Measurements from ENCODE around the gene ADAM30.

Gene ADAM30

DNA sequence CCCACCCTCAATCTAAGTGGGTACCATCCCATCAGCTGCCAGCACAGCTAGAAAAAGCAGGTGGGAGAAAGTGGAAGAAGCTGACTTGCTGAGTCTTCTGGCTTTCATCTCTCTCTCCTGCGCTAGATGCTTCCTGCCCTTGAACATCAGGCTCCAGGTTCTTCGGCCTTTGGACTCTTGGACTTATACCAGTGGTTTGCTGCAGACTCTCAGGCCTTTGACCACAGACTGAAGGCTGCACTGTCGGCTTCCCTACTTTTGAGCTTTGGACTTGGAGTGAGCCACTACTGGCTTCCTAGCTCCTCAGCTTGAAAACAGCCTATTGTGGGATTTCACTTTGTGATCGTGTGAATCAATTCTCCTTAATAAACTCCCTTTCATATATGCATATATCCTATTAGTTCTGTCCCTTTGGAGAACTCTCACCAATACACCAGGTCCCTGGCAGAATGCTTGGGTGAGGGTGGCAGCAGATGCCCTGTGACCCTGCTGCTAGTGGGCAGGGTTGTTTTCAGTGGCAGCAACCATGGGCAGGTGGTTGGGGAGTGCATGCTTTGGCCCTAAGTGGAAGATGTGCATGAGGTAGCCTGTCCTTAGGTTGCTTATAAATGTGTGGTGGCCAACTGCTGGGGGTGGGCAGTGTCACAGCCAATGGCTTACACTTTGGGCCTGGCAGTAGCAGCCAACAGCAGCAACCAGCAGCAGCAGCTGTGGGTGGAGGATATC, 10.8 kb upstream of the ADAM30 start:
- DNase-seq: no peak

DNA sequence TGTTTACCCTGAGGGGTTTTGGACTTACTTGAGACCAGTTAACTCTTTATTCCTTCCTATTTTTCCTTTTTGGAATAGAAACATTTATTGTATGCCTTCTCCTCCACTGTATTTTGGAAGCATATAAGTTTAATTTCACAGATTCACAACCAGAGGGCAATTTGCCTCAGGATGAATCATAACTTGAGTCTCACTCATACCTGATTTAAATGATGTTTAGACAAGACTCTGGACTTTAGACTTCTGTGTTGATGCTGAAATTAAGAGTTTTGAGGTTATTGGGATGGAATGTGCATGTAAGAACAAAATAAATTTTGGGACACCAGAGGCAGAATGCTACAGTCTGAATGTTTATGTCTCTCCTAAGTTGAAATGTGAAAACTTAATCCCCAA, 7.1 kb upstream of the ADAM30 start:
- no peak for DNase-seq

DNA sequence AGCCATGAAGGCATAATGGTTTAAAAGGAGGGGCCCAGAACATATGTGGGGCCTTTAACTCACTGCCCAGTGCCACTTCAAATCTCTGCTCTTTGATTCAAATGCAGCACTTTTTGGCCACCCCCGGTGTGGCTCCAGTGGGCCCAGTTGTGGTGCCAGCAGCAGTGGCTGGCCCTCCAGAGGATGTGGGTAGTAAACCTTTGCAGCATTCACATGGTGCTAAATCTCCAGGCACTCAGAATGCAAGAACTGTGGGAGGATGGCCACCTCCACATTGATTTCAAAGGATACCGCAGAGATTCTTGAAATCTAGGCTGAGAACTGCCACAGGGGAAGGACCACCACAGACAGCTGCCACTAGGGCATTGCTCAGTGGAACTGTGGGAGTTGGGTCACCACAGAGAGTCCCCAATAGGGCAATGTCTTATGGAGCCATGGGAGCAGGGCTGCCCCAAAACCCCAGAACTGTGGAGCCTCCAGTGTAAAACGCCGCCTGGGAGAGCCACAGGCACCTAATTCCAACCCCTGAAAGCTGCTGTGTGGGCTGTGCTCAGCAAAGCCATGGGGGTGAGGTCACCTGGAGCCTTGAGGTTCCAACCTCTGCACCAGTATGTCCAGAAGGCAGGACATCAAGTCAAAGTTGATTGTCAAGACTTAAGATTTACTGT, 6.6 kb upstream of the ADAM30 start:
- no peak for DNase-seq

DNA sequence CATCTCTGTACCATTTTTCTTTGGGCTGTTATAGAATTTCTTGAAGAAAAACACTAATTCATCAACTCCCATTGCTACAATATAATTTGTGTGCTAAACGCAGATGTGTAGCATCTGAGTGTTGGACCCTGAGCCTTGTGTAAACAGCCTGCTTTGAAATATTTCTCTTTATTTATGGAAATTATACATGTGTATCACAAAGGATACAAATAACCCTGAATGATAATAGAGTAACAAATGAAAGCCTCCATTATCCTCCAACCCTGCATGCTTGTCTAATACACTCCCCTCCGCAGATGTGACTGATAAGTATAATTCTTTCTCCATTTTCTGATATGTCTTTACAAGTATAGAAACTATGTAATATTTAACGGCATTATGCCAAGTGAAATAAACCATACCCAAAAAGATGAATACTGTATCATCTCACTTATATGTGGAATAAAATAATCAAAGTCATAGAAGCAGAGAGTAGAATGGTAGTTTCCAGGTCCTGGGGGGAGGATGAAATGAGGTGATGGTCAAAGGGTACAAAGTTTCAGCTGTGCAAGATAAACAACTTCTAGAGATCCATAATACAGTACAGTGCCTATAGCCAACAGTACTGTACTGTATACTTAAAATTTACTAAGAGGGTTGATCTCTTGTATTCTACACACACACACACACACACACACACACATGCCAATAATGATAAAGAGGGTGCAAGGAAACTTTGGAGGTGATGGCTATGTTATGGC, 2.8 kb upstream of the ADAM30 start:
- DNase-seq: no peak

DNA sequence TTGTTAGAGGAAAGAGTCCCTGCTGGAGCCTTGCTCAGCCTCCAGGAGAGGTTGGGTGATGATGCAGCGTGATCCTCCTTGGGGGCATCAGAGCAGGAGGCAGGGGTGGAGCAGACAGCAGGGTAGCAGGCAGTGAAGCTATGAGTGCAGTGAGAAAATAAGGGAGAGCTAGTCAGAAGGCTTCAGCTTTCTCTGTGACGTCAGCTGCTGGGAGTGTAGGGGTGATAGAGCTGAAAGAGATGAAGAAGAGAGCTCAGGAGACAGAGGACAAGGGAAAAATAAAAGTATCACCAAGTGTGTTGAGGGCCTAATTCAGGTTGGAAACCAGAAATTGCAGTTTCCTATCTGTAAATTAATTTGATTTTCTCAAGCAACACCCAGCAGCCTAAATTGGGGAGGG, 2.2 kb upstream of the ADAM30 start:
- no peak for DNase-seq

DNA sequence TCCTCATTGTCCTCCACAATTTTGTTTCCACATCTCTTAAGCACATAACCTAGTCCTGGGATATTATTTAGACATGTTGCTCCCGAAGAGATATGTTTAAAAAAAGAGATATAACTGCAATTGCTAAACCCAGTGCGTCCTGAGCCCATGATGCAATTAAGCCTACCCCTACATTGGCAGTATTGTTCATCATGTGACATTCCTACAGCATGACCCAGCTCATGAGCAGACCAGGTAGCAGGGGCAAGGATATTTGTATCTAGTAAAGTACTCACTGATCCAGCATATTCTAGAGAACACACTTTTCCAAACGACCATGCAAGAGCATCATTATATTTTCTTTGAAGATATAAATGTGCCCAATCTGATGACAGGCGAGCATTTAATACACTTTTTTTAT, 1.2 kb downstream of the ADAM30 start:
- DNase-seq: no peak

DNA sequence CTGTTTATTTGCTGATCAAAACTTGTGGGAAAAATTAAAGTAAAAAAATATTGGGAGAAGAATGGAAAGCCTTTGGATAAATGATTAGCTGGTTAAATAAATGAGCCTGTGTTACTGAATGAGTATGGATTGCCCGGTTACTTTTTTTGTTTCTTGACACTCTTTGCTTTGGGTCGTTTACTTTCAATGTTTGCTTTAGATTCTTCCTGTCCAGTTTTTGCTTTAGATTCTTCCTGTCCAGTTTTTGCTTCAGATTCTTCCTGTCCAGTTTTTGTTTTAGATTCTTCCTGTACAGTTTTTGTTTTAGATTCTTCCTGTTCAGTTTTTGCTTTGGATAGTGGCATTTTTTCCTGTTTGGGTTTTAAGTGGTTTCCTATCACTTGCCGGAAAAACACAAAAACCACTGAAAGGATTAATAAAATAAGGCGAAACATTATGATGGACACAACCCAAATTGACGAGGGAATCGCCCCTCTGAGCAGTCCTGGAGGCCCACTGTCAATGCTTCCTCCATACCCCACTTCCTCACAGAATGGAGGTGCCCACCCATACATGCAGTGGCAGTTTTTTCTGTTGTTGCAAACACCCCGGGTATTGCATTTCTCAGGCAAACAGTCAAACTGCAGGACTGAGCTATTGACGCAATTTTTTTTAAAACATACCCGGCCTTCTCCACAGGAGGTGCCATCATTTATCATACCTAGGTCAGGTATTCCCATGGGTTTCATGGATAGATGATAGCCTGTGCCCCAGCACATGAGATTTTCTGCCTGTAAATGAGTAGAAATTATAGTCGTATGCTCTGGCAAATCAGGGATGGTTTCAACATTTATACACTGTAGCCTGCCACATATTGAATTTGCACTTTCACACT, 2.3 kb downstream of the ADAM30 start:
- DNase-seq: no peak

DNA sequence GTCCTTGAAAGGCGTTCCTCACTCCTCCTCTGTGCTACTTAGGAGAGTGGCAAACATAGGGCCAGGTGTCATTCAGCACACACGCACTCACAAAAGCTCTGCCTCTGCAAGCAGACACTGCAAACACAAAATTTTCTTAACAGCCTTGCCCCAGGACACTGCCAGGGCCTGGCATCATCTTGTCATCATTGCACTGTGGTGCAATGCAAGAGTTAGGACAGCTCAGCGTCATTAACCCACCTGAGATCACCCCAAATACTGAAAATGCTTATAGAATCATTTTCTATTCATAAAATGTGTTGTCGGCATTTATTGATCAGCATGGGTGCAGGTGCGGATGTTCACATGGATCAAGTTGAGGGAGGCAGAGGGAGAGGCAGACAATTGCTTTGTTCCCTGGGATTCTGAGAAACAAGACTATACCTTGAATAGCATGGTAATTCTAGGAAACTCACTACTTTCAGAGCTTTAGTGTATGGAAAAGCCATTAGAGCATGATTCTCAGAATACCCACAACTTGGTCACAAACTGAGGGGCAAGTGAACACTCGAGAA, 3.0 kb downstream of the ADAM30 start:
- no peak for DNase-seq

DNA sequence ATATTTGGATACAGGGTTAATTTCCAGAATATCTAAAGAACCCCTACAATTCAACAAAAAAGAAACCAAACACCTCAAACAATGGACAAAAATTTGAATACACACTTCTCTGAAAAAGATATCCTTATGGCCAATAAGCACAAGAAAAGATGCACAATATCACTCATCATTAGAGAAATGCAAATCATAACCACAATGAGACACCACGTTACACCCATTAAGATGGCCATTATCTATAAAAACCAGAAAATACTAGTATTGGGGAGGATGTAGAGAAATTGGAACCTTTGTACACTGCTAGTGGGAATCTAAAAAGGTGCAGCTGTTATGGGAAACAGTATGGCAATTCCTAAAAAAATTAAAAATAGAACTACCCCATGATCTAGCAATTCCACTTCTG, 4.9 kb downstream of the ADAM30 start:
- no peak for DNase-seq

DNA sequence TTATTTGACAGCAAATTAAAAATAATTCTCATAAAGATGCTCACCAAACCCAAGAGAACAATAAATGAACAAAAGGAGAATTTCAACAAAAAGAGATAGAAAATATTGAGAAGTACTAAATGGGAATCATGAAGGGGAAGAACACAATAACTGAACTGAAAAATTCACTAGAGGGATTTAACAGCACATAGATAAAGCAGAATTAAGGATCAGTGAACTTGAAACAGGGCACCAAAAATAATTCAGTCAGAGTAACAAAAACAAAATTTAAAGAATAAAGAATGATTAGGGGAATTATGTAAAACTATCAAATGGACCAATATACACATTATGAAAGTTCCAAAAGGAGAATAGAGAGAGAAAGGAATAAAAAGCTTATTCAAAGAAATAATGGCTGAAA, 7.8 kb downstream of the ADAM30 start:
- no peak for DNase-seq

DNA sequence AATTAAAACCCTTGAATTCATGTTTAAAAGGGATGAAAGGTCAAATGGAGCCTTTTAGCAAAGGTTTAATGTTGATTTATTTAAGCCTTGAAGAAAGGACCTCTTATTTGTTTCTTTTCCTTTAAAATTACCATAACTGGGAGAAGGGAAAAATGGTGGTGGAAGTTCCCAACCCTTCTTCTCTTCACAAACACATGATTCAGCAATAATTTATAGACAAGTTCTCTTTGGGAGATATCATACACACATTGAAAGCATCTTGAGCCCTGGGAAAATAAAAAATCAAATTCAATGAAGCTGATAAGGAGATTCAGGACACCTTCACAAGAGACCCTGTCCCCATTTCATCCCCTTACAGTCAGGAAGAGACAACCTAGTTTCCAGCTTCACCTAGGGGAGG, 8.9 kb downstream of the ADAM30 start:
- no peak for DNase-seq

DNA sequence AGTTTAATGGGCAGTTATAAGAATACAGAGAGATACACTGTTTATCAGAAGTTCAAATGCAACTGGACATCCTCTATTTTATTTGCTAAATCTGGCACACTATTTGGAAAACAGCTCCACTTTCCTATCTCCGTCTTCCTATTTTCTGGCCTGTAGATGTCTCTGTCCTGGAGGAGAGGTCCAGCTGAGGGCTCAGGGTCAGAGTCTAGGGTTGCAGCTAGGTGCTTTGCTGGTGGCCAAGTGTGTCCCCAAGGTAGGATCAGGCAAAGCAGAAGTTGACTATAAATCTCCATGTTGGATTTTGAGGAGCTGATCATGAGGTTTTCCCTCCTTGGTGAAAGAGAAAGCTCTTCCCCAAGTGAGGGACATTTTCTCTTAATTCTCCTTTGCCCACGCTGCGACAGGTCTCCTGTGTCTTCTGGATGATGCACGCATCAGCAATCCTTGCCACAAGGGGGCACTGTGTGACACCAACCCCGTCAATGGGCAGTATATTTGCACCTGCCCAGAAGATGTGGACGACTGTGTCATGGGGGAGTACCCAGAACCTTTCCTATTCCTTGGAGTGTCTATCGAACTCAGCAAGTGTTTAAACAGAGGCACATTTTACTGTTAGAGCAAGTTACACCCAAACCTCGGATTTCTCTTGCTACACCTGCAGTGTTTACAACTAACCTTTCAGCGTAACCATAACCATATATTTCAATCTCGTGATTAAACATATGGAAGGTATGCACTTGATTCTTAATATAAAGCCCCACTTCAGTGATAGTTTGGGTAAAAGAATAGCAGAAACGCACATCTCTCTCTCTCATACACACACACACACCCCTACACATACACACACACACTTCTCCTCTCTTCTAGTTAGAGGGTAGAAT, 10.2 kb downstream of the ADAM30 start:
- peak; percentile 58 for DNase-seq

DNA sequence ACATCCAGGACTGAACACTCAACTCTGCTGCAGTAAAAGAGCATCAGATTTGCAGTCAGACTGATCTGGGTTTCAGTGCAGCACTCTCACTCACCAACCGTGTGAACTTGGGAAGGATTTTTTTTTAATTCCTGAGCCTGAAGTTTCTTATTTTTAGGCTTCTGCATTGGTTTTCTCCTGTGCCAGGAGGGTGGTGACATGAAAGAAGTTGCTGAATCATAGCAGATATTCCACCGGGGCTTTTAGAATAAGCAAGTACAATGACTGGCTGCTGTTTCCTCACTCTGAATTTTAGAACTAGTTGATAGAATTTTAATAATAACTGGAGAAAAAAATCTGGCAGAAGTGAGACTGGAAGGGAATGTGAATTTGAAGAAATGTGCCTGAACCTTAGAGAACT, 11.6 kb downstream of the ADAM30 start:
- DNase-seq: no peak

DNA sequence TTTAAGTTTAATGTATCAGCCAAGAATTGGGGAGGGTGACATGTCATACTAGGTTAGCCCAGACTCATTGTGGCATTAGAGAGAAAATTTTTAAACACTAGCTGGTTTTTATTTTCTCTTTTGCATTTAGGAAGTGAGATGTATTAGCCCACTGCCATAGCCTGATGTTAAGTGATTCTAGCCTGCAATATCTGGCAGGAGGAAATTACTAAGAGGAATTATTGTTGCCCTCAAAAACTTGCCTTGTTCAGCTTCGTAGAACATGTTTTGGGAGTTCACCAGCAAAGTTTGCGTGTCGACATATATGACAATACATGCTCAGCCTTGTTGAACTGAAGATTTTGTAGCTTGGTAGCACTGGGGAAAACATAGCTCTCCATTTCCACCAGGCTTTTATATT, 12.5 kb downstream of the ADAM30 start:
- DNase-seq: no peak

DNA sequence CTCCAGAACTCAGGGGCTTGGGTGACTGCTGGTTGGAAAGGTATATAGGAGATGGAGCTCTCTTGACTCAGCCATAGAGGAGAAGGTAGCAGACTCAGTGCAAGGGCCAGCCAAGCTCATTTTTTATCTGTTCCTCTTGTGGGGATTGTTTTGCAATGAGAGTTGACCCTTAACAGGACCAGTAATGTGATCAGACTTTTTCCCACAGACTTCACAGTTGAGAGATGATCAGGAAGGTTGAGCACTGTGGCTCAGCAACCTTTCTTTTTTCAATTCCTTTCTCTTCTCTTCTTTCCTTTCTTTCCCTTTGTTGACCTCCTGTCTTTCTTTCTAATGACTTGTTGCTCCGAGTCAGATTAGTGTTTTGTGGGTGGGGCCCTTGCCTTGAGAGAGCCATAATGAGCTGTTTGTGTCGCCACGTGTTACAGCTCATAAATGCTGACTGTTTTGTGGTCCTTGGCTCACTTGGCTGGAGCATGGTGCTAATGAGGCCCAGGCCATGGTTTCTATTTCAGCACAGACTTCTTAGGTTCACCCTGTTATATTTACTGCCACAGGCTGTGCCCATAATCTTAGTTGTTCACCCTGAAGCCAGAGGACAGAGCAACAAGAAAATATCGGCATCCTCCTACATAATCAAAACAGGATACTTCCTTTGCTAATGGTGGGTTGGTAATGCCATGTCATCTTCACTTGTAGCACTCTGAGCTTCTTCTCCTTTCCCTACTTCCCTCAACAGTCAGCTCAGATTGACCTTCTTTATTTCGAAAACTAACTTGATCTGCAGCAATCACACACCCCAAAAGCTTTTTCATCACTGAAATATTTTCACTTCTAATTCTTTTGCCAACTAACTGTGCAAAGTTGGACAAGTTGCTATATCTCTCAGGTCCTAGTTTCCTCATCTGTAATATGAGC, 13.9 kb downstream of the ADAM30 start:
- no peak for DNase-seq

DNA sequence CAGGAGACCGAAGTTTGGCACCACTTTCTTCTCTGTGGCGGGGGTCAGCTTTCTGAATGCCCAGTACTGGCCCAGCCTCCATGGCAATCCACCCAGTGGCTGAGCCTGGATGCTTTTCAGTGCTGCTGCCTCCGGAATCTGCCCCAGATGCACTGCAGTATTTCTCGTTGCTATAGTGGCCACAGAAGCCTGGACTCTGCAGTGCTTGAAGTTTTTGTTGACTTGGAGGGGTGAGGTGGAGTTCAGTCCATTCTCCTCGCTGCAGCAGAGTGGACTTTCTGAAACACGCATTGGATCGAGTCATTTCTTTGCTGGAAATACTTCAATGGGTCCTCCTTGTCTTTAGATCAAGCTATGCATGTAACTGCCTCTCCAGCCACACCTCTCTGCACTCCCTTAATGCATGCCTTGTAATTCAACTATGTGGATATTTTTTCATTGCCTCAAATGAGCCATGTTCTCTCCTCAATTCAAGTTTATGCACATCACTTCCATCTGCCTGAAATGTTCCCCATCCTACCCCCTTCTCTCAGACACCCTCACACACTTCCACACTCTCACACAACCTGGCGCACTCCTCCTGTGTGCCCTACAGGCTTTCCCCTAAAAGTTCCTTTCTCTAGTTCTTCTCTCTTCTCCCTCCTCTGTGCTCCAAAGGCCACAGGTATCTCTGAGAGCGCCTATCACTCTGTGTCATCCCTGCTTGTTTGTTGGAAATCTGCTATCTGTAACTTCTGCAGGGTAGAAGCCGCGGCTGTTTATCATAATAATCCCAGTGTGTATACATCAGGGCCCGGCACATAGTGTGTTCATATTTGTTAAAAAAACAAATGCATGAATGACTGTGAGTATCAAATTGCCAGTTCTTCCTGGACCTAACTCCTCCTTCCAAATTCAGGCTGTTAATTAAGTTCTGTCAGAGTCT, 16.5 kb downstream of the ADAM30 start:
- no peak for DNase-seq

DNA sequence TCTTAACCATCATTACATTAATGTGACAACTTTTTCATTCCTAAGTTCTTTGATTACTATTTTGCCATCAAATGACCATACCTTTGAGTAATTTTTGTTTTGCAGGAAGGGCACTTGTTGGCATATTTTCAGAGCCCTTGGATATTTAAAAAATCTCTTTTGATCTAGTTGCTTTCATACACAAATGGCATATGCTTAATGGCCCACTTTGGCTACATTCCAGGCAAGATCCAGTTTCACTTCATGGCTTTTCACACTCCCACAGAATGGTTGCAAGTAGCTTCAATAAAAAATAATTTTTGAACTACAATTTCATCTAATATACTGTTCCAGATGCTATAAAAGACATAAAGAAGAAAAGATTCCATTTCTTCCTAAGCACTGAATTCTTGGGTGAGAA, 18.1 kb downstream of the ADAM30 start:
- DNase-seq: no peak

DNA sequence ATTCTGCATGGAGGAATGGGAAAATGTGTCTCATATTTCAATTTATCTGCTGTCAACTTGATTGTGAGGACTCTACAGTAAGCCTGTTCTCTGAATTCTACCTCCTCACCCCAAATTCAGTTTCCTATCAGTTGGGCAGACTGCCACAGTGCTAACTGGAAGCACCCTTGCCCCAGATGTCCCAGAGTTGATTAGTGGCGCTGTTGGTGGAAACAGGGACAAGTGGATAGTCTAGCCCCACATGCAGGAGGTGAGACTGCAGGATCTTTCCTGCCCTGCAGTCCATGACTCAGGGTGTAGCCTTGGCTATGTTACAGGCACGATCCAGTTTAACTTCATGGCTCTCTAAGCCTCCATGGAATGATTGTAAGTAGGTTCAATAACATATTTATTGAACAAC, 22.1 kb downstream of the ADAM30 start:
- no peak for DNase-seq

Data from activated CD4-positive, CD25-positive, alpha-beta regulatory T cell treated with anti-CD3 and anti-CD28 coated beads, Interleukin-2, amount 50 U/mL, for 72 hours (primary cell).